ENCODE measurements around the gene BPGM. TPM values are rescaled to one million over a fixed set of nuclear protein-coding genes. Genes with fewer than 3 reads are reported as not detected.

Gene BPGM
- total and polyA plus RNA-seq, 2 donors (not counting 1 experiment from before 2014, with no cell fraction given), result 7.0 to 9.7 TPM

GRCh38 chr7:134696261-134696660 lies 49.6 kb downstream of the BPGM start:
- Histone ChIP-seq H3K27ac (ENCODE audit: low read length in 2 of 2) (no peak overlapping the region), H2AFZ (ENCODE audit: insufficient read depth, low read depth, low read length, poor library complexity, severe bottlenecking) (no peak overlapping the region), H3K36me3 (replicated peaks in 1 of 2; ENCODE audit: control extremely low read depth in 1 of 2, control insufficient read depth in 1 of 2, extremely low read depth in 1 of 2, insufficient read depth in 2 of 2, low read length in 1 of 2) (no peaks in the 10 kb centered on the region), H3K79me2 (ENCODE audit: control insufficient read depth, insufficient read depth, low read length) (no peaks in the 10 kb centered on the region), H3K27me3 (replicated peaks in 1 of 4; ENCODE audit: control extremely low read depth in 1 of 4, control insufficient read depth in 3 of 4, insufficient read depth in 4 of 4, low read length in 3 of 4) (peaks cover 0 to 7% (median 0%) of the 10 kb centered on the region in 4 experiments), H4K20me1 (ENCODE audit: control insufficient read depth, insufficient read depth, low read length, poor library complexity, severe bottlenecking) (no peaks in the 10 kb centered on the region), H3K9me3 (ENCODE audit: control extremely low read depth in 1 of 3, control insufficient read depth in 2 of 3, insufficient read depth in 1 of 3, low read length in 2 of 3) (no peaks in the 10 kb centered on the region), H3K4me3 (ENCODE audit: control extremely low read depth in 1 of 5, extremely low read depth in 1 of 5, insufficient read depth in 1 of 5, low read depth in 2 of 5, low read length in 4 of 5) (no peak overlapping the region), H3K9ac (ENCODE audit: low read length) (no peak overlapping the region), H3K4me1 (ENCODE audit: control insufficient read depth in 2 of 2, insufficient read depth in 2 of 2, low read length in 2 of 2) (no peaks in the 10 kb centered on the region), H3K4me2 (replicated peaks; ENCODE audit: low read depth, low read length, poor library complexity, severe bottlenecking) (no peak overlapping the region)
- intact Hi-C loops (cut with micrococcal nuclease), result no loop called here
- peaks cover 25% of the 10 kb centered on the region for H3K27me3 Mint-ChIP-seq
- no peaks in the 10 kb centered on the region for H3K9me3 Mint-ChIP-seq (ENCODE audit: insufficient read depth)
- ATAC-seq (ENCODE audit: low read depth) (no peak), DNase-seq (no peak)
- no peak for TF ChIP-seq EZH2 (IDR thresholded peaks at IDR 0.05; ENCODE audit: borderline replicate concordance, insufficient read depth, low read depth, low read length, poor library complexity, severe bottlenecking)
- TF ChIP-seq CTCF (IDR thresholded peaks at IDR 0.05), result no peak
- ChIA-PET CTCF (interaction anchor here (0.7 to 1.3 kb wide), 2 partner anchors 173 to 242 kb away, joined by 3 to 4 read pairs; no protein-coding TSS in a partner anchor), POLR2A (no interaction called here)
- 92% methylated on average over 2 of the region's 5 CpGs for WGBS (ENCODE audit: insufficient coverage)
- no peaks in the 10 kb centered on the region for H3K4me1 Mint-ChIP-seq
- H3K27ac Mint-ChIP-seq, result no peak overlapping the region
- no peak overlapping the region for H3K4me3 Mint-ChIP-seq

- no peaks in the 10 kb centered on the region for H4K20me1 ChIP-seq (ENCODE audit: control insufficient read depth, insufficient read depth, low read length, poor library complexity, severe bottlenecking)
- Mint-ChIP-seq H3K4me1 (no peaks in the 10 kb centered on the region), H3K27ac (no peak overlapping the region), H3K27me3 (peaks cover 18% of the 10 kb centered on the region), H3K4me3 (no peak overlapping the region), H3K9me3 (ENCODE audit: insufficient read depth) (no peaks in the 10 kb centered on the region)
- no peak overlapping the region for H3K9ac ChIP-seq (ENCODE audit: low read length)
- H3K36me3 ChIP-seq (replicated peaks in 1 of 2; ENCODE audit: control extremely low read depth in 1 of 2, control insufficient read depth in 1 of 2, extremely low read depth in 1 of 2, insufficient read depth in 2 of 2, low read length in 1 of 2), result no peaks in the 10 kb centered on the region
- no peak overlapping the region for H3K4me3 ChIP-seq (ENCODE audit: control extremely low read depth in 1 of 5, extremely low read depth in 1 of 5, insufficient read depth in 1 of 5, low read depth in 2 of 5, low read length in 4 of 5)
- no peak for TF ChIP-seq CTCF (IDR thresholded peaks at IDR 0.05)
- TF ChIP-seq EZH2 (IDR thresholded peaks at IDR 0.05; ENCODE audit: borderline replicate concordance, insufficient read depth, low read depth, low read length, poor library complexity, severe bottlenecking), result no peak
- H2AFZ ChIP-seq (ENCODE audit: insufficient read depth, low read depth, low read length, poor library complexity, severe bottlenecking), result no peak overlapping the region
- no peaks in the 10 kb centered on the region for H3K79me2 ChIP-seq (ENCODE audit: control insufficient read depth, insufficient read depth, low read length)
- ChIA-PET CTCF (no interaction called here), POLR2A (no interaction called here)
- ATAC-seq (ENCODE audit: low read depth) (no peak), DNase-seq (no peak)
- H3K4me2 ChIP-seq (replicated peaks; ENCODE audit: low read depth, low read length, poor library complexity, severe bottlenecking), result no peak overlapping the region
- H3K27me3 ChIP-seq (replicated peaks in 1 of 4; ENCODE audit: control extremely low read depth in 1 of 4, control insufficient read depth in 3 of 4, insufficient read depth in 4 of 4, low read length in 3 of 4), result peaks cover 0 to 7% (median 0%) of the 10 kb centered on the region in 4 experiments
- WGBS (ENCODE audit: insufficient coverage), result 92% methylated on average over 2 of the region's 3 CpGs
- intact Hi-C loops (cut with micrococcal nuclease), result no loop called here
- no peaks in the 10 kb centered on the region for H3K4me1 ChIP-seq (ENCODE audit: control insufficient read depth in 2 of 2, insufficient read depth in 2 of 2, low read length in 2 of 2)
- no peak overlapping the region for H3K27ac ChIP-seq (ENCODE audit: low read length in 2 of 2)
- H3K9me3 ChIP-seq (ENCODE audit: control extremely low read depth in 1 of 3, control insufficient read depth in 2 of 3, insufficient read depth in 1 of 3, low read length in 2 of 3), result no peaks in the 10 kb centered on the region
Measured at GRCh38 chr7:134697205-134697886, 50.7 kb downstream of the BPGM start.
